ENCODE measurements around the gene THOC5. TPM values are rescaled to one million over a fixed set of nuclear protein-coding genes. Genes with fewer than 3 reads are reported as not detected.

Gene THOC5
- total RNA-seq, 1 experiment from 2014 or later: 74.6 TPM

DNA sequence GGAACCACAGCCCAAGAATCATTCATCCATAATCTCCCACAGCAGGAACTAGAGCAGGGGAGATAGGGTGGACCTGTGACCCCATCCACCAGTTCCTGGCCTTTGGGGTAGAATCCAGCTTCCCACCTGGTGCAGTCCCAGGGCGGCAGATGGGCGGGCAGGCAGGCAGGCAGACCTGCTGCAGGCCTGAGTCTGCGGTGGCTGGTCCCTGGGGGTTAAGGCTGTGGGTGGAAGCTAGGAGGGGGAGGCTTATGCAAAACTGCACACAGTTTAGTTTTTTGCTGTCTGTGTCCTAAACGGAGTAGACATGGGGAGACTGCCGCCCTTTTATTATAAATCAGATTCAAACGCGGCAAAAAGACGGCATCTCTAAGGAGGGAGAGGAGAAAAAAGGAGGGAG lies 78.0 kb downstream of the THOC5 start:
- no TSS peak for BruUV-seq (replicated peaks)
- POLR2A ChIA-PET: no interaction called here
- Mint-ChIP-seq H3K4me3 (ENCODE audit: unreplicated experiment) (no peak overlapping the region), H3K4me1 (ENCODE audit: low read depth, unreplicated experiment) (no peaks in the 10 kb centered on the region), H3K36me3 (ENCODE audit: insufficient read depth, unreplicated experiment) (no peaks in the 10 kb centered on the region), H3K27me3 (ENCODE audit: insufficient read depth, unreplicated experiment) (peaks cover 15% of the 10 kb centered on the region), H3K27ac (ENCODE audit: unreplicated experiment) (no peak overlapping the region), H3K9me3 (ENCODE audit: unreplicated experiment) (no peaks in the 10 kb centered on the region)
- Histone ChIP-seq H3K9me3 (no peaks in the 10 kb centered on the region), H3K4me1 (peaks cover 2% of the 10 kb centered on the region; the same call in 1 of the 2 replicates), H3K36me3 (ENCODE audit: control insufficient read depth, insufficient read depth, low read length) (no peaks in the 10 kb centered on the region), H3K4me3 (ENCODE audit: low read depth, low read length) (no peak overlapping the region), H3K27me3 (replicated peaks; ENCODE audit: control insufficient read depth, insufficient read depth, low read length) (no peaks in the 10 kb centered on the region; the same call in 1 of the 2 replicates)
- DNase-seq: no peak
- intact Hi-C loops (cut with micrococcal nuclease; ENCODE audit: unreplicated experiment): no loop called here
- CTCF ChIA-PET: no interaction called here
- no peak for TF ChIP-seq CTCF (IDR thresholded peaks at IDR 0.05; ENCODE audit: insufficient read depth in 1 of 2, low read depth in 1 of 2, low read length in 1 of 2, severe bottlenecking in 1 of 2, unreplicated experiment in 1 of 2)

GRCh38 chr22:29473001-29473400 lies 80.6 kb downstream of the THOC5 start:
- ChIA-PET POLR2A (no interaction called here), CTCF (no interaction called here)
- Mint-ChIP-seq H3K9me3 (ENCODE audit: unreplicated experiment) (no peaks in the 10 kb centered on the region), H3K4me1 (ENCODE audit: low read depth, unreplicated experiment) (peaks cover 6% of the 10 kb centered on the region), H3K4me3 (ENCODE audit: unreplicated experiment) (no peak overlapping the region), H3K36me3 (ENCODE audit: insufficient read depth, unreplicated experiment) (no peaks in the 10 kb centered on the region), H3K27me3 (ENCODE audit: insufficient read depth, unreplicated experiment) (peaks cover 9% of the 10 kb centered on the region), H3K27ac (ENCODE audit: unreplicated experiment) (no peak overlapping the region)
- H3K9me3 ChIP-seq: no peaks in the 10 kb centered on the region
- DNase-seq: no peak
- TF ChIP-seq CTCF (IDR thresholded peaks at IDR 0.05; ENCODE audit: insufficient read depth in 1 of 2, low read depth in 1 of 2, low read length in 1 of 2, severe bottlenecking in 1 of 2, unreplicated experiment in 1 of 2): no peak
- intact Hi-C loops (cut with micrococcal nuclease; ENCODE audit: unreplicated experiment): no loop called here
- BruUV-seq (replicated peaks): no TSS peak
- H3K4me3 ChIP-seq (ENCODE audit: low read depth, low read length): no peak overlapping the region
- no peaks in the 10 kb centered on the region for H3K27me3 ChIP-seq (replicated peaks; ENCODE audit: control insufficient read depth, insufficient read depth, low read length)
- H3K36me3 ChIP-seq (ENCODE audit: control insufficient read depth, insufficient read depth, low read length): no peaks in the 10 kb centered on the region
- H3K4me1 ChIP-seq: peaks cover 3% of the 10 kb centered on the region; the same call in 1 of the 2 replicates

DNA sequence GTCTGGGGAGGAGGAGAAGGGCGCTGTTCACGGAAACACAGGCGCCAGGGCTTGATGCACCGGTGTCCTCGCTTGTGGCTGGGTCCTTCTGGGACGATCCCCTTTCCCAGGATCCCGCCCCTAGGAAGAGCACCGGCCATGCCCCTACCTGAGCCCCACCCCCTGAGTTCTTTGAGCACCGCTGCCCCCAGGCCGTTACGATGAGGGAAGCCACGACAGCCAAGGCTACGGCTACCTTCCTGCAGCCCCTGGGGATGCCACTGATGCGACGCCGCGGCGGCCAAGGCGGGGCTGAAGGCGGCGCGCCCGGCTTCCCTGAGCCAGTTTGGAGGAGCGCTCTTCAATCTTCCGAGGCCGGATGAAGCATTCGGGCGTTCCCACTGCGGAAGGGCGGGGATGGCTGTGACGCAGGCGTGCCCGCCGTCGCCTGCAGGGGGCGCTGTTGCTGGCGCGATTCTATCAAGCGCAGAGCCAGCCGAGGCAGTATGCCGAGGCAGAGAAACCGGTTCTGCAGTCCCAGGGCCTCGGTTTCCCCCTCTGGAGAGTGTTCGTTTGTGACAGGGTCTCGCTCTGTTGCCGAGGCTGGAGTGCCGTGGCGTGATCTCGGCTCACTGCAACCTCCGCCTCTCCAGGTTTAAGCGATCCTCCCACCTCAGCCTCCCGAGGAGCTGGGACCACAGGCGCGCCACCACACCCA lies 83.2 kb downstream of the THOC5 start:
- H3K27ac Mint-ChIP-seq (ENCODE audit: unreplicated experiment): no peak overlapping the region
- no peaks in the 10 kb centered on the region for H3K36me3 Mint-ChIP-seq (ENCODE audit: insufficient read depth, unreplicated experiment)
- H3K4me3 Mint-ChIP-seq (ENCODE audit: unreplicated experiment): peak overlapping the region; percentile 77
- peak; percentile 65 to 87 for DNase-seq
- POLR2A ChIA-PET: no interaction called here
- no peaks in the 10 kb centered on the region for H3K9me3 Mint-ChIP-seq (ENCODE audit: unreplicated experiment)
- Histone ChIP-seq H3K4me3 (ENCODE audit: low read depth, low read length) (peak overlapping the region; percentile 43), H3K9me3 (no peaks in the 10 kb centered on the region), H3K36me3 (ENCODE audit: control insufficient read depth, insufficient read depth, low read length) (no peaks in the 10 kb centered on the region), H3K27me3 (replicated peaks; ENCODE audit: control insufficient read depth, insufficient read depth, low read length) (no peaks in the 10 kb centered on the region), H3K4me1 (peaks cover 3% of the 10 kb centered on the region; the same call in 1 of the 2 replicates)
- peak; percentile 94 for TF ChIP-seq CTCF (IDR thresholded peaks at IDR 0.05; ENCODE audit: insufficient read depth in 1 of 2, low read depth in 1 of 2, low read length in 1 of 2, severe bottlenecking in 1 of 2, unreplicated experiment in 1 of 2)
- H3K4me1 Mint-ChIP-seq (ENCODE audit: low read depth, unreplicated experiment): peaks cover 6% of the 10 kb centered on the region
- no TSS peak for BruUV-seq (replicated peaks)
- intact Hi-C loops (cut with micrococcal nuclease; ENCODE audit: unreplicated experiment): loop anchor here (1.0 kb wide), 2 partner anchors 54 to 75 kb away; no protein-coding TSS in a partner anchor
- H3K27me3 Mint-ChIP-seq (ENCODE audit: insufficient read depth, unreplicated experiment): peaks cover 4% of the 10 kb centered on the region
- CTCF ChIA-PET: interaction anchor here (0.7 to 1.7 kb wide), 3 partner anchors 54 to 83 kb away, joined by 3 to 9 read pairs (median 5); partner anchors contain the start of gene THOC5
